Testis (tissue), 2 donors: ENCODE data around the gene FREM1.

Experiments
- CTCF ChIP-seq, 3 experiments: fragments of 450-650 bp in 2 of 3; fragments of 200-600 bp in 1 of 3; sonication (generic) in 1 of 3; IDR thresholded peaks; one replicate each; pipeline ENCODE4 v1.5.1; 2016 to 2019; ENCODE audit warnings: antibody characterized with exemption in 3 of 3, mild to moderate bottlenecking in 2 of 3, moderate library complexity in 1 of 3
- POLR2A ChIP-seq: fragments of 450-650 bp; IDR thresholded peaks from one replicate; pipeline ENCODE4 v1.6.1; 2017; ENCODE audit warnings: antibody characterized with exemption, mild to moderate bottlenecking, moderate library complexity

GRCh38 chr9:14752271-14752670 lies 158.0 kb downstream of the FREM1 start:
- TF ChIP-seq CTCF (IDR thresholded peaks at IDR 0.05), result no peak
- TF ChIP-seq POLR2A, result no peak
